GM19452 (cell line): ENCODE measurements around the gene MNX1.

Source experiments
- ATAC-seq: cut with Tn5 transposase; IDR thresholded peaks from one replicate; pipeline ENCODE4 v1.9.1; 2021; ENCODE audit not compliant: unreplicated experiment

The MNX1 gene

DNA sequence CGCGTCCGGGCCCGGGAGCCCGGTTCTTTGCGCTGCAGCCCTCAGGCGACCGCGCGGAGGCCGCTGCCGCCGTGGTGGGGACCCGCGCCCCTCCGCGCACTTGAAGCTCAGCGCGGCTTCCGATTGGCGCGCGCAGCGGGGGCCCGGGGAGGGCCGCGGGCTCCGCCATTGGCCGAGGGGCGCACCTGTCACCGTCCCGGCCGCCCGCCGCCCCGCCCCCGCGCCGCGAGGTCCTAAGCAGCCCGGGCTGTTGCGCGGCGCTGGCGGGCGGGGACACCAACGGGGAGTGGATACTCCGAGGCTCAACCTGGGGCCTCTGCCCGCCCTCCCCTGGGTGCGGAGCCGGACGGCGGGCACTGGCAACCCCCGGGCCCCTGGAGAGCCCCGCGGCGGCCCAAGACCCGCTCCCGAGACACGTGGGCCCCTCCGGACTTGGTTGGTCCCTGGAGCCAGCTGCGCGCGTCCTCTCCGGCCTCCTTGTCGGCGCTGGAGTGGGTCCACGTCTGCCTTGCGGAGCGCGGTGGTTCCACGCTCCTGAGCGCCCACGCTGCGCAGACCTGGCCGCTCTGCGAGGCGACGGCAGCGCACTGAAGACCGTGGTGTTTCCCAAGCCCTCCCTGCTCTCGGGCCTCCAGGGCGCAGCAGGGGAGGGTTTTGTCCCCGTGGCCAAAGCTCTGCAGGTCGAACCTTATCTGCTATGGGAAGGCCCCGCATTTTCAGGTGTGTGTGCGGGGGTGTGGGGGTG, at the start of gene MNX1:
TSS of gene MNX1 (minus strand) at position 76 of the 745 bp plus-strand sequence. CDS start 313 bp downstream, outside the sequence.
- peak; percentile 69 for ATAC-seq

DNA sequence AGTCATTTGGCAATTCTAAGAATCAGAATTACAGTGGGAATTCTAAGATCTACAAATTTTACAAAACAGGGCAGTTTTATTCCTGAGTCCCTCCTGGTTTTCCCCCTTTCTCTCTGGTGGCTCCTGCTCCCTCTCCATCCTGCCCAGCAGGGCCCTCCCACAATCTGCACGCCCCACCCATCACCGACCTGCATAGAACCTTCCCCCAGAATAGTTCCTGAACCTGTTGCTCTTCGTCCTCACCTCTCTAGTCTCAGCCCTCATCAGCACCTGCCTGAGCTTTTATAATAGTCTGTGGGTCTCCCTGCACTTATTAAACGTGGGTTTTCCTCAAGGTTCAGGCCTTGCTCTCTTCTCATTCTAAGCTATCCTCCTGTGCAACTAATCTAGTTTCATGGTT, 49.1 kb upstream of the MNX1 start:
- no peak for ATAC-seq

DNA sequence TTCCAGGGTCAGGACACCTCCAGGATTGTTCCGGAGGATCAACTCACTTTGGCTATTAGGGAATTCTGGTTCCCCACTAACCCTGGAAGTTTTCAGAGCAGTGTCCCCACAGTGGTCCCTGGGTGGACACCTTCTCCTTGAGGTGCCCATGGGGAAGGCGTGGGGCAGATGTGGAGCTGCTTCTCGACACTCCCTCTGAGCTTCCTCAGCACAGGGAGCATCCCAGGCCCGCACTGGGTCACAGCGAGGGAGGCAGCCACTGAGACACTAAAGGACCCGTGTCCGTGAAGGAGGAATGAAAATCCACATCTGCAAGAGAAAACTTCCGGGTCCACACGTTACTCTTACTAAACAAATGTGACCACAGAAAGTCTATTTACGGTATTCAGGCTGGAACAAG, 48.2 kb upstream of the MNX1 start:
- ATAC-seq, result no peak

DNA sequence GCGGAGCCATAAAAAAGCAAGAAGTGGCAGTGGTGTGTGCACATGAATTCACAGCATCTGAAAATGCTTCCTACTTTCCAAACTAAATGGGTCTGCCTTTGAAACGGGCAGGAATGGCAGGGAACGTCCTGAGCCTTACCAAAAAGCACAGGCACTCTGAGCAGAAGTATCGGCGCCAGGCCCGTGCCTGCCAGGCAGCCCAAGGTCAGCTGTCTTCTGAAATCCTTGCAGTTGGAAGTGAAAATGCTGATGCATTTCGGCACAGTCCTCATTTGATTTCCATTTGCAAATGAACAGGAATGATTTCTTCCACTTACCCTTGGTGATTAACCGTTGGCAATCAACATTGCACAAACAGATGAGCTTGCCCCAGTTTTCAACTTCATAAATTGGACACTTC, 47.6 kb upstream of the MNX1 start:
- no peak for ATAC-seq

DNA sequence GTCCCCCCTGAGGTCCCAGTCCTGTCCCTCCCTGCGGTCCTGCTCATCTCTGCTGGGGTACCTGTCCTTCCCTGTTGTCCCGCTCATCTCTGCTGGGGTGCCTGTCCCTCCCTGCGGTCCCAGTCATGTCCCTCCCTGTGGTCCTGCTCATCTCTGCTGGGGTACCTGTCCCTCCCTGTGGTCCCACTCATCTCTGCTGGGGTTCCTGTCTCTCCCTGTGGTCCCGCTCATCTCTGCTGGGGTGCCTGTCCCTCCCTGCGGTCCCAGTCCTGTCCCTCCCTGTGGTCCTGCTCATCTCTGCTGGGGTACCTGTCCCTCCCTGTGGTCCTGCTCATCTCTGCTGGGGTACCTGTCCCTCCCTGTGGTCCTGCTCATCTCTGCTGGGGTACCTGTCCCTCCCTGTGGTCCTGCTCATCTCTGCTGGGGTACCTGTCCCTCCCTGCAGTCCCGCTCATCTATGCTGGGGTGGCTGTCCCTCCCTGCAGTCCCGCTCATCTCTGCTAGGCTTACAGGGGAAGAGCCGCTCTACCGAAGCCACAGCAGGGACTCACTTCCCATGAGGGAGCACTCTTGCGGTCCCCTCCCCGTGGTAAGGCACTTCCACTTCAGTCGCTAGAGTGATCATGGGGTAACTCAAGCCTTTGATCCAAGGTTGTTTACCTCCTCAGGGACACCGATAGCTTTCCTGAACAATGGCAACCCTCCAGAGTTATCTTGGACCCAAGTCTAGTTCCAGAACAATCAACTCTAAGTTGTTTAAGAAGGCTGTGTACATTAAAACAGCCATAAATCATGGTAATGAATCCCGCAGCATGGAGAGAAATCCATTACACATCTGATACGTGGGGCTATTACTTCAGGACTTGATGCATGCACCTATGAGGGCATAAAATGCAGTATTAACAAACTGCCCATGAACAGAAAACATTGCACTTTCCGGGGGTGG, 46.8 kb upstream of the MNX1 start:
- no peak for ATAC-seq

DNA sequence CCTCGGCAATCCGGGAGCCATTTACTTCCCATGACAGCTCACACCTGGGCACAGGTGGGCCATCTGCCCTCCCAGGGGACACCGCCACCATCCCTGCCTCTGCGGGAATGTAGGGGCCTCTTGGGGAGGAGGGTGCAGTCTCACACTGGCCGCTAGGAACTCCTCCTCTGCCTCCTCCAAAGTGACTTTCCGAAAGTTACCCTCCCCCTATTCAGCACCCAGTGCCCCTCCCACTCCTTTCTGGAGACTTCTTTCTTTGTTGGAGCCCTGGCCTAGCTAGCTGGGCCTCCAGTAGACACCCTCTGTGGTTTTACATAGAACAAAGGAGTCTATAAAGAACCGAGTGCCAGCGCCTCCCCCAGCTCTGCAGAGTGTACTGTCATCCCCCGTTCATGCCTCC, 45.8 kb upstream of the MNX1 start:
- no peak for ATAC-seq

DNA sequence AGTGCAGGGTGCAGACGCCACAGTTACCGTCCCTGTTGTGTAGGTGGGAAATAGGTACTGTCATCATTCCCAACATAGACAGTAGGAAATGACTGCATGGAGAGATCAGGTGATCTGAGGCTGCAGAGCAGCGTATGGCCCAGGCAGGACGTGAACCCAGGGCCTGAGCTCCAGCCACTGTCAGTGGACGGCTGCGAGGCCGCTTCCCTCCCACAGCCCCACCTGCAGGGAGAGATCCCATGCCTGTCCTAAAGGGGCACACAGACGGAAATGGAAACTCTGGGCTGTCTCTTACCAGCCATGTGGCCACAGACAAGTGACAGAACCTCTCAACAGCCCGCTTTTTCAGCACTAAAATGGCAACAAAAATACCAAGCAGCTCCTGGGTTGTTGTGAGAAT, 44.5 kb upstream of the MNX1 start:
- ATAC-seq, result no peak

DNA sequence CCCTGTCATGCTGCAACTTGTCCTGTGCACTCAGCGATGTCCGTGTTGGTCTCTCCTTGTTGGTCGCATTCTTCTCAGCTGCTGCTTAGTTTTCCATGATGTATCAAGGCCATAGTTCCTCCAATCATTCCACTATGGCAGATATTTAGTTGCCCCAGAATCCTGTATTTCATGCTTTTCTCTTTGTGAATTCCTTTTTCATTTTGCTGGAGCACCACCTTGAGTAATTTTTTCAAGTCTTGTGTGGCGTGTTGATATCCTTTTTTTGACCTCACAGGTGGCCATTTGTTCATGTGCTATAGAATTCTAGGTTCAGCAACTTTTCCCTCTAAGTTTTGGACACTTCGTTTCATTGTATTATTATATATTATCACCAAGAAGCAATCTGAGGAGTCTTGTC, 42.7 kb upstream of the MNX1 start:
- no peak for ATAC-seq

DNA sequence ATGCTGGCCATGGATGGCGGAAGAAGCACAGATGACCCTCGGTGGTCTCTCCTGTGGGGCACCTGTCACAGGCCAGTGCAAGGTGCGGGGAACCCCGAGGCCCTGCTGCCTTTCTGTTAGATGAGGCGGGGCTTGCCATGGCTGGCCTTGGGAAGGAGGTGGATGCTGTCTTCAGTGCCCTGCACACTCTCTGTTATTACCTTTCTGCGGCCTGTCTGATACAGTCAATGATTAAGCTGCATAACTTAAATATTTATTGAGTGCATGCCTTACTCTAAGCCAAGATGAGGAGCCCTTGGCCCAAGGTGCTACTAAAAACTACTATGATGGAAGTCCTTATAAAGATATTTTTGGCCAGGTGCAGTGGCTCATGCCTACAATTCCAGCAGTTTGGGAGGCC, 36.7 kb upstream of the MNX1 start:
- ATAC-seq, result no peak

DNA sequence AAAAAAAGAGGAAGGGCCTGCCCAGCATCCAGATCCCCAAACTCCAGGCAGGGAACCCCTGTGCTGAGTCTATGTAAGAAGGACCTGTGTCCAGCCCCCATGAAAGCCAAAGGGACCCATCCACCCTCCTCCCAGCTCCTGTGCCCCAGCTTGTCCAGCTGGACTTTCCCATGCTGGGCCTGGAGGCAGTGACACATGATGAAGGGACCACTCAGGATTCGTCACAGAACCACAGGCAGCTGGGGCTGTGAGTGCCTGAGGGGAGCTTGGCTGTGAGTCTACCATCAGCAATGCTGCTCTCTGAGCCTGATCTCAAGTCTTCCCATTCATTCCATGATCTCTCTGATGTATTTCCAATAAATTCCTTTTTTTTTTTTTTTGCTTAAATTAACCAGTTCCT, 36.2 kb upstream of the MNX1 start:
- ATAC-seq, result no peak

DNA sequence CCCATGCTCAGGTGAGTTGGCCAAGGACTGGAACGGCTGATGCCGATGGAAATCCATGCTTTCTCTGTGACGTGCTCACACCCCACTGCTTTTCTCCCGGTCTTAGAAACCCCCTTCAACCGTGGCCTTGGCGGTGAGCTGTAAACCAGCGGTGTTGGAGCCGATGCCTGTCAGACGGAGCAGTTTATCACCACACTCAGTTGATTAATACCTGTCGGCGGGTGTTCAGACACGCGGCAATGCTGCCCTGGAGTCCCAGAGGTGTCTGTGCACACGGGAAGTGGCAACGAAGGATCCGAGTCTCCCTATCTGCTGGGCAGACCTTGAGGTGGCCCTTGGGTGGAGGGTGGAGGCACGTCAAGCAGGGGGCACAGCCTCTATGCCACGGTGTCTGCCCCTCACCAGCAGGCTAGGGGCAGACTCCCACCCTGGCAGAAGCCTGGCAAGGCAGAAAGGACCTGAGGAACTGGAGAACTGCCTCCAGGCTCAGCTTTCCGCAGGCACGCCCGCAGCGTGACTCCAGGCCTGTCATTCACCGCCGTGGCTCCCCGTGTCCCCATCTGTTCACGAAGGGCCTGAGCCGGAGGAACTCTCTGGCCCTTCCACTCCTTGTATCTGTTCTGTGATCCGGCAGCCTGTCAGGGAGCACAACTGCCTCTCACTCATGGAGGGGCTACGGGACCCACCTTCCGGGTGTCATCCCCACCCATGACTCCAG, 34.6 kb upstream of the MNX1 start:
- no peak for ATAC-seq

DNA sequence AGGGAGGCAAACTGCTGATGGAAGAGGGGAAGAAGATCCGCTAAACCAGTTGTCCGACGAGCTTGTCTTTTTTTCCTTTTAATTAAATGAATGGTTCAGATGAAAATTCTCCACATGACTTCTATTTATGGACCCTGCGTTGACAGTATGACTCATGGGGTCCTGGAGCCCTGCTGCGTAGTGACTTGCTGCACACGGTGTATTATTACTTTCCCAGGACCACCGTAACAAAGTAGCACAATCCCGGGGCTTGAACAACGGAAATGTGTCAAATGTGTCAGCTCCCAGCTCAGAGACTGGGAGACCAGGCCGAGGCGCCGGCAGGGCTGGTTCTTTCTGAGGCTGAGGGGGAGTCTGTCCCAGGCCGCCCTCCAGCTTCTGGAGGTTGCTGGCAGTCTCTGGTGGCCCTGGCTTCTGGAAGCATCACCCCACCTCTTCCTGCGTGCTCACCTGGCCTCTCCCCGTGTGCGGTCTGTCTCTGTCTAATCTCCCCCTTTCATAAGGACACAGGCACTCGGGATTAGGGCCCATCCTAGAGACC, 33.8 kb upstream of the MNX1 start:
- ATAC-seq, result no peak

DNA sequence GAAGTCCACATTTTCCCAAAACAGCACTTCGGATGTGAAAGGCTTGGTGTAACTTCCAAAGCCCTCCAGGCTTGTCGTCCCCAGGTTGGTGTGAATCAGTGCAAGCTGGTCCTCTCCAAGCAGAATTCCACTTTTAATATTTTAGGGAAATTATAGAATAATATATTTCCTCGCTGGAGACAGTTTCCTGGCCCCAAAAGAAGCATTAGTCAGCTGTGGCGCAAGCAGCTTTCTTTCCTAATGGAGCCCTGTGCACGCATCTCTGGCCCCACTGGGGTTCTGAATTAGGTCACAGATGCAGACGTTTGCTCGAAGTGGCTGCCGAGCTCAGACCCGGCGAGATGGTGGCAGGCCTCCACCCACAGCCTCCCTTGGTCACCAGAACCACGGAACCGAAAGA, 33.3 kb upstream of the MNX1 start:
- ATAC-seq, result no peak

DNA sequence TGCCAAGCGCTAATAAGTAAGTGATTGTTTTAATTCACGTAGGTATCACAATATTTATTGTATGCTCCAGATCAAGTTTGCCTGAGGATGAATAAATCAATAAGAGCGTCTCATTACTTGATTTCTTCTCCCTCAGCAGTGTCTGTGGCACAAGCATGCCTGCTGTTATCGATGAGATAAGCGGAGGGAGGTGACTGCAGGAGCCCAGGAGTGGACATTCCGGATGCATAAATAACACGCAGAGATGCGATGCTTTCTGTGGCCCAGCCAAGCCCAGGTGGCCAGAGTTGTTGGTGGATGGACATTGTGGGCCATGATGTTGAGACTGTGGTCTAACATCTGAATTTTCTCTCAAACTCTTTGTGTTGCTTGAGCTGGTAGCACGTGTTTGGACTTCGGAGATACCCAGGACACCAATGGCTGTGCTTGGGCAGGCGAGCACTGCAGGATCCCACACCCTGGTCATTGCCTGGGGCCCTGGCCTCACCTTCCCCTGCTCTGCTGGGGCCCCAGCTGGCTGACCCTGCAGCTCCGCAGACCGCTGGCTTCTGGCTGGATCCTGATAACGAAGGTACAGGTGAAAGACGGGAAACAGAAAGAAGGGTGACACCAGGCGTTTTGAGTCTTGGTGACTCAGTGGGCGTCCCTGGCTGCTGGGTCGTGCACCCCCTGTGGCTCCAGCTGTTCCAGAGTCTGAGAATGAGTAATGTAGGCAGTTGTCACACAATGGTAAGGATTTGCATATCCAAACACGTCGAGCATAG, 31.2 kb upstream of the MNX1 start:
- no peak for ATAC-seq

DNA sequence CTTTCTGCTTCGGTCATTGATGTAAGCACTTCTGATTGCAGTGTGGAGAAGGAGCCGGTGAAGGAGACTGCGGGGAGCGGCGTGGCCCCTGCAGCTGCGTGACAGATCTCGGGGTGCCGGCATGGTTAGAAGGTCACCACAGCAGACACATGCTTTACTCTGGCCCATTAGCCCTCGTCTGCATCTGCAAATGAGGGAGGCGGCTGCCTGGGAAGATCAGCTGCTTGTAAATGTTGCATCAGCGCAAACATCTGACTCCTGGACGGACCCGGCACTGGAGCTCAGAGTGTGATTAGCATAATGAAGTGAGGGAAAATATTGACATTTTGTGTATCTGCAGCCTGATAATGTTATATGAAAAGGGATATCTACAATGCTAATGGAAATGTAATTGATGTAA, 30.5 kb upstream of the MNX1 start:
- ATAC-seq, result no peak

DNA sequence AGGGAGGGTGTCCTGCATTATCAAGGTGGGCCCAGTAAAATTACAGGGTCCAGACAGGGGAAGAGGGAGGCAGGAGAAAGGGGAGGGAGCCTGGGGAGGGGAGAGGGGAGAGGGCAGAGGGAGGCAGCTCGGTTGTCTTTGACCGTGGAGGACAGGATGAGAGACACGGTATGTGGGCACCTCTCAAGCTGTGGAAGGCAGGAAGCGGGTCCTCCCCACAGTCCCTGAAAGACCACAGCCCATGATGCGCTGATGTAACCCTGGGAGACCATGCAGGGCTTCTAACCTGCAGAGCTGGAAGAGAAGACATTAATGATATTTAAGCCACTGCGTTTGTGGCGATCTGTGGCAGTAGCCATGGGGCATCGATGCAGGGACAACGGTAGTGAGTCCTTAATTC, 27.2 kb upstream of the MNX1 start:
- ATAC-seq, result no peak

DNA sequence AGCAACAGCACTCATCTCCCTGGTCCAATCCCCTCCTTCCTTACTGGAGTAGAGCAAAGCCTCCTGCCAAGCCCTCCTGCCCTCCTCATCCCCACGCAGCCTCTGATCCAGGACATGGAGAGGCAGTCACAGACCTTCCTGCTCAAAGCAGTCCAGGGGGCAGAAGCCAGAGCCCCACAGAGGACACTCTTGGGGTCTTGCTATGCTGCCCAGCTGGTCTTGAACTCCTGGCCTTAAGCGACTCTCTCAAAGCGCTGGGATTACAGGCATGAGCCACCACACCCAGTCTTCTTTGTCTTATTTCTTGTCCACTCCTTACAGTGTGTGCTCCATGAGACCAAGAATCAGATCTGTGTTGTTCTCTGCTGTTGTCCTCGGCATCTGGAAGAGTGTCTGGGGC, 26.6 kb upstream of the MNX1 start:
- no peak for ATAC-seq

DNA sequence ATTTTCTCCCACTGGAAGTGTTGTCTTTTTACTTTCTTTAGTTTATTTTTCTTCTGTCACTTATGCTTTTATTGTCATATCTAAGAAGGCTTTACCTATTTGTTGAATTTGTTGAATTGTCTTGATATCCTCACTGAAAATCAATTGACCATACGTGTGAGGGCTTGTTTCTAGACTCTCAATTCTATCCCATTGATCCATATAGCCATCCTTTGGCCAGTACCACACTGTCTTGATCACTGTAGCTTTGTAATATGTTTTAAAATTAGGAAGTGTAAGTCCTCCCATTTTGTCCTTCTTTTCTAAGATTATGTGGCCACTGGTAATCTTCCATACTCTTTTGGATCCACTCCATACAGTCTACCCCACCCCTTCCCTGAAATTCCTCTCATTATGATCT, 25.5 kb upstream of the MNX1 start:
- no peak for ATAC-seq

DNA sequence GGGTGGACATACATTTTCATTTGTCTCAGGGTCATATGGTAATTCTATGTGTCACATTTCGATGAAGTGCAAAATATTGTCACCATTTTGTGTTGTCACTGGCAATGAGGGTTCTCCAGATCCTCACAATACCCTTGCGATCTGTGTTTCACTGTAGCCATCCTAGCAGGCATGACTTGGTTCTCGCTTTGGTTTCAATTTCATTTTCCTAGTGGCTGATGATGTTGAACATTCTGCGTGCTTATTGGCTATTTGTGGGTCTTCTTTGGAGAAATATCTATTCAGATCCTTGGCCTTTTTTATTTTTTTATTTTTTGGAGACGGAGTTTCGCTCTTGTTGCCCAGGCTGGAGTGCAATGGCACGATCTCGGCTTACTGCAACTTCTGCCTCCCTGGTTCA, 24.8 kb upstream of the MNX1 start:
- ATAC-seq, result no peak
